ENCODE measurements around the gene REPIN1. TPM values are rescaled to one million over a fixed set of nuclear protein-coding genes. Genes with fewer than 3 reads are reported as not detected.

Gene REPIN1
- total RNA-seq, 3 donors from 2014 or later (not counting 1 experiment from before 2014, with no cell fraction given), result 58.9 to 79.4 (median 76.5) TPM

GRCh38 chr7:150322833-150323681 lies 45.6 kb upstream of the REPIN1 start, which contains the start of the genes ACTR3C and LRRC61:
TSS of gene ACTR3C (minus strand) at chr7:150323545. CDS start at chr7:150295296, 28,249 bp downstream.
TSS of gene LRRC61 (plus strand) at chr7:150323355. CDS start at chr7:150336862, 13,507 bp downstream.
- WGBS (ENCODE audit: insufficient coverage), result 4% methylated on average over 82 of the region's 82 CpGs
- H3K36me3 ChIP-seq (ENCODE audit: control insufficient read depth, insufficient read depth, low read length), result peaks cover 17% of the 10 kb centered on the region
- Mint-ChIP-seq H3K9me3 (no peaks in the 10 kb centered on the region), H3K27ac (peak within 1 kb of the TSS; percentile 93 to 94), H3K4me3 (peak within 1 kb of the TSS; percentile 96), H3K27me3 (ENCODE audit: low read depth in 2 of 2) (no peaks in the 10 kb centered on the region), H3K4me1 (peaks cover 30 to 34% of the 10 kb centered on the region in 2 donors), H3K36me3 (peaks cover under 1% of the 10 kb centered on the region)
- no peaks in the 10 kb centered on the region for H3K9me3 ChIP-seq (ENCODE audit: control insufficient read depth, insufficient read depth, low read length)
- intact Hi-C loops (cut with micrococcal nuclease), result no loop called here
- peak within 1 kb of the TSS; percentile 94 for H3K27ac ChIP-seq (ENCODE audit: low read length)
- peak; percentile 19 for TF ChIP-seq CTCF (IDR thresholded peaks at IDR 0.05)
- H3K4me1 ChIP-seq (ENCODE audit: control insufficient read depth, insufficient read depth, low read length), result peaks cover 25% of the 10 kb centered on the region
- ATAC-seq (peak; percentile 68 to 69 (median 69)), DNase-seq (peak; percentile 44 to 79)
- H3K27me3 ChIP-seq (ENCODE audit: control insufficient read depth, insufficient read depth, low read length), result no peaks in the 10 kb centered on the region
- peak within 1 kb of the TSS; percentile 88 for H3K4me3 ChIP-seq (ENCODE audit: low read length)

GRCh38 chr7:150323682-150324372 lies 44.8 kb upstream of the REPIN1 start:
- 8% methylated on average over 14 of the region's 16 CpGs for whole genome bisulfite sequencing (ENCODE audit: insufficient coverage)
- ATAC-seq, result peak; percentile 39 to 47 (median 46)
- peaks cover 25% of the 10 kb centered on the region for H3K4me1 ChIP-seq (ENCODE audit: control insufficient read depth, insufficient read depth, low read length)
- Mint-ChIP-seq H3K36me3 (no peaks in the 10 kb centered on the region), H3K9me3 (no peaks in the 10 kb centered on the region), H3K4me3 (peak overlapping the region; percentile 96), H3K27ac (peak overlapping the region; percentile 84 to 94), H3K4me1 (peaks cover 30 to 34% of the 10 kb centered on the region in 2 donors), H3K27me3 (ENCODE audit: low read depth in 2 of 2) (no peaks in the 10 kb centered on the region)
- H3K9me3 ChIP-seq (ENCODE audit: control insufficient read depth, insufficient read depth, low read length), result no peaks in the 10 kb centered on the region
- intact Hi-C loops (cut with micrococcal nuclease), result no loop called here
- H3K27me3 ChIP-seq (ENCODE audit: control insufficient read depth, insufficient read depth, low read length), result no peaks in the 10 kb centered on the region
- H3K36me3 ChIP-seq (ENCODE audit: control insufficient read depth, insufficient read depth, low read length), result peaks cover 25% of the 10 kb centered on the region
- peak overlapping the region; percentile 94 for H3K27ac ChIP-seq (ENCODE audit: low read length)
- no peak for TF ChIP-seq CTCF (IDR thresholded peaks at IDR 0.05)
- peak overlapping the region; percentile 88 for H3K4me3 ChIP-seq (ENCODE audit: low read length)
- DNase-seq, result no peak

GRCh38 chr7:150324373-150324961 lies 44.2 kb upstream of the REPIN1 start:
- H3K4me1 Mint-ChIP-seq, result peaks cover 30 to 34% of the 10 kb centered on the region in 2 donors
- H3K36me3 Mint-ChIP-seq, result no peaks in the 10 kb centered on the region
- H3K9me3 Mint-ChIP-seq, result no peaks in the 10 kb centered on the region
- intact Hi-C loops (cut with micrococcal nuclease), result no loop called here
- peak overlapping the region; percentile 96 for H3K4me3 Mint-ChIP-seq
- no peaks in the 10 kb centered on the region for H3K9me3 ChIP-seq (ENCODE audit: control insufficient read depth, insufficient read depth, low read length)
- no peak overlapping the region for H3K4me3 ChIP-seq (ENCODE audit: low read length)
- peak overlapping the region; percentile 84 to 94 for H3K27ac Mint-ChIP-seq
- H3K36me3 ChIP-seq (ENCODE audit: control insufficient read depth, insufficient read depth, low read length), result peaks cover 31% of the 10 kb centered on the region
- no peaks in the 10 kb centered on the region for H3K27me3 Mint-ChIP-seq (ENCODE audit: low read depth in 2 of 2)
- ATAC-seq, result no peak
- DNase-seq, result peak in 1 of 2 donors; percentile 28
- peaks cover 25% of the 10 kb centered on the region for H3K4me1 ChIP-seq (ENCODE audit: control insufficient read depth, insufficient read depth, low read length)
- H3K27ac ChIP-seq (ENCODE audit: low read length), result no peak overlapping the region
- no peaks in the 10 kb centered on the region for H3K27me3 ChIP-seq (ENCODE audit: control insufficient read depth, insufficient read depth, low read length)
- WGBS (ENCODE audit: insufficient coverage), result 96% methylated on average over 12 of the region's 12 CpGs
- TF ChIP-seq CTCF (IDR thresholded peaks at IDR 0.05), result no peak

Measured in natural killer cell (primary cell).